Ishikawa (cell line): ENCODE data around the gene SCFD2.

Experiments used
- EP300 ChIP-seq: IDR thresholded peaks from 2 replicates; pipeline ENCODE4 v1.6.1; 2012; ENCODE audit warnings: borderline replicate concordance
- FOXM1 ChIP-seq: IDR thresholded peaks from 2 replicates; pipeline ENCODE4 v1.6.1; 2012; ENCODE audit warnings: low read depth, borderline replicate concordance
- MAX ChIP-seq: IDR thresholded peaks from 2 replicates; pipeline ENCODE4 v1.6.1; 2012
- NFIC ChIP-seq: IDR thresholded peaks from 2 replicates; pipeline ENCODE4 v1.6.1; 2012
- RAD21 ChIP-seq: IDR thresholded peaks from 2 replicates; pipeline ENCODE4 v1.6.1; 2012; ENCODE audit warnings: low read depth
- REST ChIP-seq: IDR thresholded peaks from 2 replicates; pipeline ENCODE4 v1.6.1; 2012; ENCODE audit warnings: low read depth, mild to moderate bottlenecking
- TAF1 ChIP-seq: IDR thresholded peaks from 2 replicates; pipeline ENCODE4 v1.6.1; 2012; ENCODE audit warnings: low read depth, mild to moderate bottlenecking
- TCF12 ChIP-seq: IDR thresholded peaks from 2 replicates; pipeline ENCODE4 v1.6.1; 2012; ENCODE audit warnings: low read depth
- YY1 ChIP-seq: IDR thresholded peaks from 2 replicates; pipeline ENCODE4 v1.6.1; 2012; ENCODE audit warnings: low read depth
- ZBTB7A ChIP-seq: IDR thresholded peaks from 2 replicates; pipeline ENCODE4 v1.6.1; 2012; ENCODE audit warnings: low read depth

- TF ChIP-seq TAF1 (no peak), ZBTB7A (no peak), REST (no peak), EP300 (no peak), TCF12 (no peak), MAX (no peak), NFIC (no peak), RAD21 (no peak), YY1 (no peak), FOXM1 (no peak)
Measured at GRCh38 chr4:53221832-53222480, 143.9 kb downstream of the SCFD2 start.
